Measurements from ENCODE around the gene MAPK1IP1L. TPM values are rescaled to one million over a fixed set of nuclear protein-coding genes. Genes with fewer than 3 reads are reported as not detected.
A peak's percentile ranks its signal among the peaks of the same experiment; 100 is the strongest.

Gene MAPK1IP1L
- total and polyA plus RNA-seq, 2 of the 13 experiments (the other 11 are each of a cell fraction or from before 2014, with no cell fraction given), result 27.8 to 68.4 TPM

DNA sequence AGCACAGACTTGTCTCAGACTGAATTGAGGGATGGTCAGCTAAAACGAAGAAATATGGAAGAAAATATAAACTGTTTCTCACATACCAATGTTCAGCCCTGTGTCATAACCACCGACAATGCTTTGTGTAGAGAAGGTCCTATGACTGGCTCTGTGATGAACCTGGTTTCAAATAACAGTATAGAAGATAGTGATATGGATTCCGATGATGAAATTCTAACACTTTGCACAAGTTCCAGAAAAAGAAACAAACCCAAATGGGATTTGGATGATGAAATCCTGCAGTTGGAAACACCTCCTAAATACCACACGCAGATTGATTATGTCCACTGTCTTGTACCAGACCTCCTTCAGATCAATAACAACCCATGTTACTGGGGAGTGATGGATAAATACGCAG lies 7.9 kb upstream of the MAPK1IP1L start:
- H3K27me3 ChIP-seq (ENCODE audit: control insufficient read depth in 1 of 2, insufficient read depth in 2 of 2, low read length in 2 of 2), result no peaks in the 10 kb centered on the region
- no peak overlapping the region for H3K27ac ChIP-seq (ENCODE audit: extremely low read length, insufficient read depth, low read length)
- H3K79me2 ChIP-seq (ENCODE audit: insufficient read depth, low read length), result no peaks in the 10 kb centered on the region
- FAIRE-seq (no peak), DNase-seq (ENCODE audit: low spot score) (no peak), ATAC-seq (no peak)
- in situ Hi-C loops (cut with HindIII; ENCODE audit: extremely low pct_ligation_motif_present, low pct_unique_long_range_greater_than_20kb), result no loop called here
- H3K4me2 ChIP-seq (ENCODE audit: low read depth, low read length), result no peak overlapping the region
- BruUV-seq (replicated peaks), result no TSS peak
- CTCF ChIA-PET (ENCODE audit: low intra/inter-chr PET ratio, low total read pairs), result no interaction called here
- H2AFZ ChIP-seq (ENCODE audit: low read length), result no peak overlapping the region
- H3K36me3 ChIP-seq (replicated peaks in 1 of 2; ENCODE audit: control insufficient read depth in 1 of 2, insufficient read depth in 2 of 2, low read length in 2 of 2), result peaks cover 0 to 17% of the 10 kb centered on the region in 2 experiments; a peak in 4 of 5 replicates
- intact Hi-C loops (cut with micrococcal nuclease; ENCODE audit: unreplicated experiment), result no loop called here
- H3K9ac ChIP-seq (ENCODE audit: insufficient read depth, low read depth, low read length), result no peak overlapping the region
- TF ChIP-seq ZNF317 (CRISPR knock-in tag; IDR thresholded peaks at IDR 0.05) (no peak), ERF (CRISPR knock-in tag; IDR thresholded peaks at IDR 0.05) (no peak), ATF7 (IDR thresholded peaks at IDR 0.05) (0 out of 2 replicates have a peak, but pooled peaks have one; percentile 18), ATF7 (CRISPR knock-in tag; IDR thresholded peaks at IDR 0.05) (no peak), MXD4 (CRISPR knock-in tag; IDR thresholded peaks at IDR 0.05) (no peak), CEBPB (IDR thresholded peaks at IDR 0.05; ENCODE audit: borderline replicate concordance, low read depth, low read length) (peak; percentile 30; the same call in 1 of the 2 replicates), KMT2A (CRISPR knock-in tag; IDR thresholded peaks at IDR 0.05) (no peak), ELF4 (CRISPR knock-in tag; IDR thresholded peaks at IDR 0.05; ENCODE audit: borderline replicate concordance) (no peak), HDAC2 (CRISPR knock-in tag; IDR thresholded peaks at IDR 0.05) (no peak)
- no peaks in the 10 kb centered on the region for H3K9me3 ChIP-seq (ENCODE audit: low read length)
- H3K4me3 ChIP-seq (replicated peaks in 1 of 3; ENCODE audit: insufficient read depth in 1 of 3, low read depth in 2 of 3, low read length in 3 of 3), result no peak overlapping the region
- WGBS (ENCODE audit: low lambda C conversion rate), result 91% methylated on average over 5 of the region's 5 CpGs
- POLR2A ChIA-PET, result no interaction called here
- H3K4me1 ChIP-seq (ENCODE audit: insufficient read depth, low read length), result no peaks in the 10 kb centered on the region
- H4K20me1 ChIP-seq (ENCODE audit: insufficient read depth, low read length), result no peaks in the 10 kb centered on the region

DNA sequence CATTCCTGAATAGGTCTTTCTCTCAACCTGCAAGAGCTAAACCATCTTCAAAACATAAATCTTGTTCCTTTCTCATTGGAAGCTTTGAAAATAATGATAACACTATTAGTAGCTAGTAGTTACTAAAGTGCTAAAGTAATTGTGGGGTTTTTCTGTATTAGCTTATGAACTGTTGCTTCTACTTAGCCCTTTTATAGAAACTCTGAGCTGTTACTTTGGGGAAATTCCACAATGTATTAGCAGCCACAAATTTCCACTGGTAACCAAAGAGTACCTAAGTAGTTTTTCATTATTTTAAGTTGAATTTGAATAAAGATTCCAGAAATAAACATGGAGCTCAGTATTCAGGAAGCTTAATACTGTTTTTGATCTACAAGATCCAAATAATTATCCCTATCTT lies 6.4 kb upstream of the MAPK1IP1L start:
- ATAC-seq, result no peak
- H3K9ac ChIP-seq (ENCODE audit: insufficient read depth, low read depth, low read length), result no peak overlapping the region
- BruUV-seq (replicated peaks), result no TSS peak
- no peaks in the 10 kb centered on the region for H4K20me1 ChIP-seq (ENCODE audit: insufficient read depth, low read length)
- intact Hi-C loops (cut with micrococcal nuclease; ENCODE audit: unreplicated experiment) (no loop called here), in situ Hi-C loops (cut with HindIII; ENCODE audit: extremely low pct_ligation_motif_present, low pct_unique_long_range_greater_than_20kb) (no loop called here)
- H3K27me3 ChIP-seq (ENCODE audit: control insufficient read depth in 1 of 2, insufficient read depth in 2 of 2, low read length in 2 of 2), result no peaks in the 10 kb centered on the region
- no peak for DNase-seq (ENCODE audit: low spot score)
- TF ChIP-seq FOXM1 (CRISPR knock-in tag; IDR thresholded peaks at IDR 0.05) (no peak), NRL (CRISPR knock-in tag; IDR thresholded peaks at IDR 0.05; ENCODE audit: borderline replicate concordance) (no peak), KDM1A (CRISPR knock-in tag; IDR thresholded peaks at IDR 0.05) (no peak), TBX3 (IDR thresholded peaks at IDR 0.05; ENCODE audit: borderline replicate concordance) (no peak), ATAD3A (CRISPR knock-in tag; IDR thresholded peaks at IDR 0.05) (no peak), BORCS8-MEF2B (CRISPR knock-in tag; IDR thresholded peaks at IDR 0.05) (no peak), ZNF724P (CRISPR knock-in tag; IDR thresholded peaks at IDR 0.05; ENCODE audit: borderline replicate concordance) (no peak)
- TF ChIP-seq, protein P1, sequence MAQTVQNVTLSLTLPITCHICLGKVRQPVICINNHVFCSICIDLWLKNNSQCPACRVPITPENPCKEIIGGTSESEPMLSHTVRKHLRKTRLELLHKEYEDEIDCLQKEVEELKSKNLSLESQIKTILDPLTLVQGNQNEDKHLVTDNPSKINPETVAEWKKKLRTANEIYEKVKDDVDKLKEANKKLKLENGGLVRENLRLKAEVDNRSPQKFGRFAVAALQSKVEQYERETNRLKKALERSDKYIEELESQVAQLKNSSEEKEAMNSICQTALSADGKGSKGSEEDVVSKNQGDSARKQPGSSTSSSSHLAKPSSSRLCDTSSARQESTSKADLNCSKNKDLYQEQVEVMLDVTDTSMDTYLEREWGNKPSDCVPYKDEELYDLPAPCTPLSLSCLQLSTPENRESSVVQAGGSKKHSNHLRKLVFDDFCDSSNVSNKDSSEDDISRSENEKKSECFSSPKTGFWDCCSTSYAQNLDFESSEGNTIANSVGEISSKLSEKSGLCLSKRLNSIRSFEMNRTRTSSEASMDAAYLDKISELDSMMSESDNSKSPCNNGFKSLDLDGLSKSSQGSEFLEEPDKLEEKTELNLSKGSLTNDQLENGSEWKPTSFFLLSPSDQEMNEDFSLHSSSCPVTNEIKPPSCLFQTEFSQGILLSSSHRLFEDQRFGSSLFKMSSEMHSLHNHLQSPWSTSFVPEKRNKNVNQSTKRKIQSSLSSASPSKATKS (CRISPR knock-in tag; IDR thresholded peaks at IDR 0.05), result no peak
- TF ChIP-seq, protein P2, sequence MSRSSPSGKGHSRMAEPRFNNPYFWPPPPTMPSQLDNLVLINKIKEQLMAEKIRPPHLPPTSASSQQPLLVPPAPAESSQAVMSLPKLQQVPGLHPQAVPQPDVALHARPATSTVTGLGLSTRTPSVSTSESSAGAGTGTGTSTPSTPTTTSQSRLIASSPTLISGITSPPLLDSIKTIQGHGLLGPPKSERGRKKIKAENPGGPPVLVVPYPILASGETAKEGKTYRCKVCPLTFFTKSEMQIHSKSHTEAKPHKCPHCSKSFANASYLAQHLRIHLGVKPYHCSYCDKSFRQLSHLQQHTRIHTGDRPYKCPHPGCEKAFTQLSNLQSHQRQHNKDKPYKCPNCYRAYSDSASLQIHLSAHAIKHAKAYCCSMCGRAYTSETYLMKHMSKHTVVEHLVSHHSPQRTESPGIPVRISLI (CRISPR knock-in tag; IDR thresholded peaks at IDR 0.05; ENCODE audit: borderline replicate concordance), result no peak
- FAIRE-seq, result no peak
- H3K36me3 ChIP-seq (replicated peaks in 1 of 2; ENCODE audit: control insufficient read depth in 1 of 2, insufficient read depth in 2 of 2, low read length in 2 of 2), result peaks cover 0 to 13% of the 10 kb centered on the region in 2 experiments; a peak in 3 of 5 replicates
- H3K9me3 ChIP-seq (ENCODE audit: low read length), result no peaks in the 10 kb centered on the region
- H3K4me1 ChIP-seq (ENCODE audit: insufficient read depth, low read length), result no peaks in the 10 kb centered on the region
- H3K79me2 ChIP-seq (ENCODE audit: insufficient read depth, low read length), result no peaks in the 10 kb centered on the region
- H3K4me3 ChIP-seq (replicated peaks in 1 of 3; ENCODE audit: insufficient read depth in 1 of 3, low read depth in 2 of 3, low read length in 3 of 3), result no peak overlapping the region
- H3K4me2 ChIP-seq (ENCODE audit: low read depth, low read length), result no peak overlapping the region
- no peak overlapping the region for H2AFZ ChIP-seq (ENCODE audit: low read length)
- H3K27ac ChIP-seq (ENCODE audit: extremely low read length, insufficient read depth, low read length), result no peak overlapping the region
- POLR2A ChIA-PET, result interaction anchor here (1.6 kb wide), 1 partner anchor 17 kb away, joined by 6 read pairs; the partner anchor contains the start of genes SOCS4 and WDHD1
- CTCF ChIA-PET (ENCODE audit: low intra/inter-chr PET ratio, low total read pairs), result no interaction called here

Measured in HepG2 (cell line).